Measurements from ENCODE around the gene KCTD8.

KCTD8 gene

GRCh38 chr4:44157611-44158277 lies 290.9 kb downstream of the KCTD8 start:
- TF ChIP-seq POLR2AphosphoS5 (IDR thresholded peaks at IDR 0.05; ENCODE audit: low read depth, low read length) (no peak), SIN3A (IDR thresholded peaks at IDR 0.05; ENCODE audit: borderline replicate concordance, insufficient read depth, low read length) (no peak), REST (IDR thresholded peaks at IDR 0.05; ENCODE audit: insufficient read depth in 1 of 2, low read depth in 2 of 2, low read length in 2 of 2) (no peak), FOXP2 (optimal IDR thresholded peaks at IDR 0.05; ENCODE audit: borderline replicate concordance, extremely low read depth, extremely low read length, insufficient read depth) (no peak), TAF1 (IDR thresholded peaks at IDR 0.05; ENCODE audit: borderline replicate concordance, insufficient read depth, low read length) (no peak)

- TF ChIP-seq REST (IDR thresholded peaks at IDR 0.05; ENCODE audit: insufficient read depth in 1 of 2, low read depth in 2 of 2, low read length in 2 of 2), result no peak
- TF ChIP-seq TAF1 (IDR thresholded peaks at IDR 0.05; ENCODE audit: borderline replicate concordance, insufficient read depth, low read length), result no peak
- no peak for TF ChIP-seq POLR2AphosphoS5 (IDR thresholded peaks at IDR 0.05; ENCODE audit: low read depth, low read length)
- no peak for TF ChIP-seq SIN3A (IDR thresholded peaks at IDR 0.05; ENCODE audit: borderline replicate concordance, insufficient read depth, low read length)
- TF ChIP-seq FOXP2 (optimal IDR thresholded peaks at IDR 0.05; ENCODE audit: borderline replicate concordance, extremely low read depth, extremely low read length, insufficient read depth), result no peak
These were observed 298.5 kb downstream of the KCTD8 start for GRCh38 chr4:44150091-44150576.

GRCh38 chr4:44149282-44149681 lies 299.3 kb downstream of the KCTD8 start:
- TF ChIP-seq REST (IDR thresholded peaks at IDR 0.05; ENCODE audit: insufficient read depth in 1 of 2, low read depth in 2 of 2, low read length in 2 of 2) (no peak), TAF1 (IDR thresholded peaks at IDR 0.05; ENCODE audit: borderline replicate concordance, insufficient read depth, low read length) (no peak), SIN3A (IDR thresholded peaks at IDR 0.05; ENCODE audit: borderline replicate concordance, insufficient read depth, low read length) (no peak)

GRCh38 chr4:44147571-44148075 lies 301.0 kb downstream of the KCTD8 start:
- TF ChIP-seq SIN3A (IDR thresholded peaks at IDR 0.05; ENCODE audit: borderline replicate concordance, insufficient read depth, low read length) (no peak), TAF1 (IDR thresholded peaks at IDR 0.05; ENCODE audit: borderline replicate concordance, insufficient read depth, low read length) (no peak), REST (IDR thresholded peaks at IDR 0.05; ENCODE audit: insufficient read depth in 1 of 2, low read depth in 2 of 2, low read length in 2 of 2) (no peak)

- TF ChIP-seq POLR2AphosphoS5 (IDR thresholded peaks at IDR 0.05; ENCODE audit: low read depth, low read length) (no peak), SIN3A (IDR thresholded peaks at IDR 0.05; ENCODE audit: borderline replicate concordance, insufficient read depth, low read length) (no peak), TAF1 (IDR thresholded peaks at IDR 0.05; ENCODE audit: borderline replicate concordance, insufficient read depth, low read length) (no peak), FOXP2 (optimal IDR thresholded peaks at IDR 0.05; ENCODE audit: borderline replicate concordance, extremely low read depth, extremely low read length, insufficient read depth) (no peak), REST (IDR thresholded peaks at IDR 0.05; ENCODE audit: insufficient read depth in 1 of 2, low read depth in 2 of 2, low read length in 2 of 2) (no peak)
These were observed 302.1 kb downstream of the KCTD8 start for GRCh38 chr4:44146516-44146915.
